ENCODE measurements around the gene ST3GAL3. TPM values are rescaled to one million over a fixed set of nuclear protein-coding genes. Genes with fewer than 3 reads are reported as not detected.

Gene ST3GAL3
- total and polyA plus RNA-seq, 2 donors (not counting 3 experiments of a cell fraction or from before 2014, with no cell fraction given) = 14.3 to 35.8 TPM

DNA sequence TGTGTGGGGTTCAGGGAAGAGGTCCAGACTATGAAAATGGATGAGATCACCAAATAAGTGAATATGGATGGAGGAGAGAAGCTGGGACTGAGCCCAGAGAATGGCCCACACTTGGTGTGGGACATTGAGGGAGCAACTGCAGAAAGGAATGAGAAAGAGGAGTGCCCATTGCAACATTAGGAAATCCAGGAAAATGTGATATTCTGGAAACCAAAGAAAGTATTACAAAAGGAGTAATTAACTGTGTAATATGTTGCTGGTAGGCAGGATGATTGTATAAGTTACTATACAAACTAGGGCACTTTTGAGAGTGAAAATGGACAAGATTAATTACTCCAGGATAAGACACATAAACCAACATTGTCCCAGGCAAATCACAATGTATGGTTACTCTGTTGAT is 166.5 kb downstream of the ST3GAL3 start:
- H3K4me2 ChIP-seq (ENCODE audit: insufficient read depth, low read length) = no peak overlapping the region
- no peaks in the 10 kb centered on the region for H3K27me3 ChIP-seq (ENCODE audit: control insufficient read depth in 2 of 2, insufficient read depth in 2 of 2, low read length in 2 of 2)
- no peaks in the 10 kb centered on the region for H3K4me1 ChIP-seq (ENCODE audit: control insufficient read depth, extremely low read depth, insufficient read depth, low read length)
- no peak overlapping the region for H2AFZ ChIP-seq (ENCODE audit: low read depth, low read length)
- POLR2A ChIA-PET = no interaction called here
- H4K20me1 ChIP-seq (replicated peaks; ENCODE audit: control insufficient read depth, extremely low read depth, insufficient read depth, low read length) = no peaks in the 10 kb centered on the region
- FAIRE-seq (no peak), DNase-seq (ENCODE audit: low read depth, low spot score) (no peak)
- H3K4me3 ChIP-seq (replicated peaks in 1 of 3; ENCODE audit: insufficient read depth in 1 of 3, low read depth in 1 of 3, low read length in 3 of 3) = no peak overlapping the region
- H3K9ac ChIP-seq (replicated peaks; ENCODE audit: extremely low read depth, insufficient read depth, low read length) = no peak overlapping the region
- no peaks in the 10 kb centered on the region for H3K9me1 ChIP-seq (replicated peaks; ENCODE audit: control insufficient read depth, extremely low read depth, insufficient read depth, low read length)
- no peaks in the 10 kb centered on the region for H3K79me2 ChIP-seq (ENCODE audit: control insufficient read depth, insufficient read depth, low read length)
- no TSS peak for BruUV-seq (replicated peaks)
- dilution Hi-C loops (cut with MboI; ENCODE audit: extremely low pct_ligation_motif_present, low sequenced_read_pairs) (no loop called here), intact Hi-C loops (cut with micrococcal nuclease) (no loop called here)
- no peaks in the 10 kb centered on the region for H3K36me3 ChIP-seq (ENCODE audit: control insufficient read depth in 2 of 2, extremely low read depth in 1 of 2, insufficient read depth in 2 of 2, low read length in 2 of 2)
- TF ChIP-seq POLR2A (IDR thresholded peaks at IDR 0.05; ENCODE audit: low read depth, low read length) (no peak), JUN (IDR thresholded peaks at IDR 0.05; ENCODE audit: borderline replicate concordance, insufficient read depth, insufficient read length, low read depth) (no peak)
- no peak overlapping the region for H3K27ac ChIP-seq (ENCODE audit: insufficient read depth, low read depth, low read length)
- CTCF ChIA-PET = no interaction called here
- H3K9me3 ChIP-seq (replicated peaks; ENCODE audit: control insufficient read depth, insufficient read depth, low read length) = no peaks in the 10 kb centered on the region

DNA sequence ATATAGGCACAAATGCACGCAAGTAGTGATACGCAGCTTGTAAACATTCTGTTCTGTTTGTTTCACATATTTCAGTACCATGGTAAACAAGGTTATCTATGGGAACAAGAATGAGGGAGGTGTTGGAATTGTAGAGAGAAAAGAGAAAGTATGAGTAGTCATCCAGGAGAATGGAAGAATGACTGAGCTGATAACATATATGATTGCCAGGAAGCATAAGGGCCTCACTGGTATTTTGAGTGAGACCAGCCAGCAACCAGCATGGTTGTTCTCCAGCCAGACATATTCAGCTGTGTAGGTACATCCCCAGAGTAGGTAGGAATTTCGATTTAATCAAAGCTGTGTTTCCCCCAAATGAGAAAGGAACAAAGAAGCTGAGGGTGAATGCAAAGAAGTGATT is 167.4 kb downstream of the ST3GAL3 start:
- no peaks in the 10 kb centered on the region for H3K27me3 ChIP-seq (ENCODE audit: control insufficient read depth in 2 of 2, insufficient read depth in 2 of 2, low read length in 2 of 2)
- no peaks in the 10 kb centered on the region for H3K9me3 ChIP-seq (replicated peaks; ENCODE audit: control insufficient read depth, insufficient read depth, low read length)
- H3K9me1 ChIP-seq (replicated peaks; ENCODE audit: control insufficient read depth, extremely low read depth, insufficient read depth, low read length) = no peaks in the 10 kb centered on the region
- ChIA-PET CTCF (interaction anchor here (0.9 to 1.9 kb wide), 4 partner anchors 9 to 111 kb away, joined by 3 to 8 read pairs (median 5); no protein-coding TSS in a partner anchor), POLR2A (no interaction called here)
- no peaks in the 10 kb centered on the region for H3K36me3 ChIP-seq (ENCODE audit: control insufficient read depth in 2 of 2, extremely low read depth in 1 of 2, insufficient read depth in 2 of 2, low read length in 2 of 2)
- no peak overlapping the region for H3K9ac ChIP-seq (replicated peaks; ENCODE audit: extremely low read depth, insufficient read depth, low read length)
- TF ChIP-seq CTCF (IDR thresholded peaks at IDR 0.05; ENCODE audit: extremely low read depth in 1 of 2, insufficient read depth in 1 of 2, low read depth in 1 of 2, low read length in 2 of 2) (no peak), POLR2A (IDR thresholded peaks at IDR 0.05; ENCODE audit: low read depth, low read length) (no peak), GATA2 (IDR thresholded peaks at IDR 0.05; ENCODE audit: insufficient read depth, insufficient read length, low read depth, low read length) (no peak), FOS (IDR thresholded peaks at IDR 0.05; ENCODE audit: borderline replicate concordance, insufficient read depth, low read length) (no peak), JUN (IDR thresholded peaks at IDR 0.05; ENCODE audit: borderline replicate concordance, insufficient read depth, insufficient read length, low read depth) (no peak), POLR2AphosphoS5 (IDR thresholded peaks at IDR 0.05; ENCODE audit: insufficient read depth, low read depth, low read length) (no peak), MAX (IDR thresholded peaks at IDR 0.05; ENCODE audit: insufficient read depth, insufficient read length) (no peak), MYC (IDR thresholded peaks at IDR 0.05; ENCODE audit: low read depth, low read length) (no peak), EZH2 (IDR thresholded peaks at IDR 0.05; ENCODE audit: borderline replicate concordance, low read depth, low read length, severe bottlenecking) (no peak)
- FAIRE-seq (no peak), DNase-seq (ENCODE audit: low read depth, low spot score) (no peak)
- no peaks in the 10 kb centered on the region for H3K79me2 ChIP-seq (ENCODE audit: control insufficient read depth, insufficient read depth, low read length)
- H3K4me3 ChIP-seq (replicated peaks in 1 of 3; ENCODE audit: insufficient read depth in 1 of 3, low read depth in 1 of 3, low read length in 3 of 3) = no peak overlapping the region
- no peaks in the 10 kb centered on the region for H4K20me1 ChIP-seq (replicated peaks; ENCODE audit: control insufficient read depth, extremely low read depth, insufficient read depth, low read length)
- no peaks in the 10 kb centered on the region for H3K4me1 ChIP-seq (ENCODE audit: control insufficient read depth, extremely low read depth, insufficient read depth, low read length)
- dilution Hi-C loops (cut with MboI; ENCODE audit: extremely low pct_ligation_motif_present, low sequenced_read_pairs) = no loop called here
- H3K4me2 ChIP-seq (ENCODE audit: insufficient read depth, low read length) = no peak overlapping the region
- H2AFZ ChIP-seq (ENCODE audit: low read depth, low read length) = no peak overlapping the region
- no TSS peak for BruUV-seq (replicated peaks)
- intact Hi-C loops (cut with micrococcal nuclease) = no loop called here
- no peak overlapping the region for H3K27ac ChIP-seq (ENCODE audit: insufficient read depth, low read depth, low read length)
